Breast epithelium (tissue), 3 donors: Measurements from ENCODE around the gene FNDC5.

Source experiments
- CTCF ChIP-seq, 3 donors: fragments of 450-650 bp; IDR thresholded peaks; one replicate each; pipeline ENCODE4 v1.5.1; 2016 to 2017; ENCODE audit warnings: antibody characterized with exemption in 3 of 3, mild to moderate bottlenecking in 3 of 3, moderate library complexity in 3 of 3
- POLR2A ChIP-seq: fragments of 450-650 bp; IDR thresholded peaks from one replicate; pipeline ENCODE4 v1.6.1; 2016; ENCODE audit warnings: antibody characterized with exemption, mild to moderate bottlenecking, moderate library complexity

- TF ChIP-seq POLR2A (no peak), CTCF (IDR thresholded peaks at IDR 0.05) (no peak)
Observed at GRCh38 chr1:32867671-32868070, 3.0 kb downstream of the FNDC5 start.
